Ovary (tissue), 9 donors: Measurements from ENCODE around the gene FLNB. TPM values are rescaled to one million over a fixed set of nuclear protein-coding genes. Genes with fewer than 3 reads are reported as not detected.

Experiments used
- DNase-seq, 5 donors: peaks; one replicate each; pipeline ENCODE4 v3.0.0-alpha.2; 2019 to 2020
- H3K27ac ChIP-seq, 2 donors: fragments of 200-600 bp; one replicate each; pipeline versions ENCODE4 v1.5.1 to v1.8.0; 2019 to 2022
- H3K27me3 ChIP-seq: fragments of 200-600 bp; one replicate; pipeline ENCODE4 v1.8.0; 2022
- H3K36me3 ChIP-seq: fragments of 200-600 bp; sonication (generic); one replicate; pipeline ENCODE4 v1.5.1; 2019
- H3K4me1 ChIP-seq: one replicate; pipeline ENCODE4 v1.8.1; 2013; ENCODE audit warnings: mild to moderate bottlenecking, moderate library complexity; ENCODE audit not compliant: insufficient read depth
- H3K4me3 ChIP-seq: fragments of 200-600 bp; sonication (generic); one replicate; pipeline ENCODE4 v1.5.1; 2017
- H3K9me3 ChIP-seq, 2 donors: fragments of 200-600 bp in 1 of 2; sonication (generic) in 1 of 2; one replicate each; pipeline versions ENCODE4 v1.5.1 to v1.8.1; 2013 to 2019; ENCODE audit warnings: mild to moderate bottlenecking in 1 of 2, moderate library complexity in 1 of 2
- EP300 ChIP-seq: sonication (generic); formaldehyde crosslinking; IDR thresholded peaks from one replicate; pipeline ENCODE4 v1.6.1; 2017; ENCODE audit warnings: antibody characterized with exemption
- POLR2A ChIP-seq: fragments of 450-650 bp; IDR thresholded peaks from one replicate; pipeline ENCODE4 v1.6.1; 2017; ENCODE audit warnings: antibody characterized with exemption, mild to moderate bottlenecking, moderate library complexity
- WGBS, 3 donors: extraction: QIAGEN DNeasy Blood & Tissue Kit in 1 of 3; methylation state at CpG; one replicate each; pipeline versions ENCODE4 v1.1.5 to v1.1.7; 2013 to 2017; 5-methylcytosine and 5-hydroxymethylcytosine counted together
- intact Hi-C, 4 donors: fragments of 100-400 bp; cut with DNase I; formaldehyde crosslinking; loops; one replicate each; pipeline versions ENCODE4 v1.11.0 to v1.15.1; 2022 to 2023
- polyA plus RNA-seq, 2 donors: library from polyadenylated mRNA; stranded (reverse); fragments of 200-250 nt in 1 of 2; fragments of 350-450 nt in 1 of 2; fragmentation: Illumina TruSeq in 1 of 2; extraction: RNeasy Lipid Tissue Mini Kit (QIAGEN cat#74804) in 1 of 2; gene quantifications; one replicate each; pipeline ENCODE4 v1.2.3, GENCODE V29; 2013 to 2014
- total RNA-seq, 7 donors: library from RNA; depleted of rRNA in 2 of 7; stranded (reverse); fragments of >200 nt in 2 of 7; fragmentation: NEBNext Ultra II Directional in 3 of 7; extraction: Animal tissue kit (Norgen Biotek cat#: 25700) in 3 of 7; gene quantifications; one replicate each; pipeline versions ENCODE4 v1.1.0 to v1.2.4, GENCODE V29; 2016 to 2023
- TF ChIP-seq, protein P1 (sequence below), 3 donors: fragments of 450-650 bp in 2 of 3; fragments of 200-600 bp in 1 of 3; IDR thresholded peaks; one replicate each; pipeline versions ENCODE4 v1.5.1 to v1.8.0; 2016 to 2022; ENCODE audit warnings: antibody characterized with exemption in 3 of 3, mild to moderate bottlenecking in 1 of 3
- donor health status: DM: no; HTN: no; CAD: no; lungs with moderate emphysema.
- donor health status: DM: no; HTN: no; CAD: no.
- donor health status: Bipolar disorder and iron deficiency.
- donor health status: DM: yes; HTN: yes; CAD: no.
- donor health status: DM: no; HTN: no; CAD: no.
- donor health status: DM: yes; HTN: yes; CAD: no.

FLNB gene
- total and polyA plus RNA-seq, 9 donors, result 51.9 to 190 (median 126) TPM

GRCh38 chr3:57978316-57978715 lies 29.9 kb upstream of the FLNB start:
- no peaks in the 10 kb centered on the region for H3K36me3 ChIP-seq
- no peaks in the 10 kb centered on the region for H3K27me3 ChIP-seq
- TF ChIP-seq POLR2A (no peak), EP300 (no peak)
- TF ChIP-seq, protein P1, sequence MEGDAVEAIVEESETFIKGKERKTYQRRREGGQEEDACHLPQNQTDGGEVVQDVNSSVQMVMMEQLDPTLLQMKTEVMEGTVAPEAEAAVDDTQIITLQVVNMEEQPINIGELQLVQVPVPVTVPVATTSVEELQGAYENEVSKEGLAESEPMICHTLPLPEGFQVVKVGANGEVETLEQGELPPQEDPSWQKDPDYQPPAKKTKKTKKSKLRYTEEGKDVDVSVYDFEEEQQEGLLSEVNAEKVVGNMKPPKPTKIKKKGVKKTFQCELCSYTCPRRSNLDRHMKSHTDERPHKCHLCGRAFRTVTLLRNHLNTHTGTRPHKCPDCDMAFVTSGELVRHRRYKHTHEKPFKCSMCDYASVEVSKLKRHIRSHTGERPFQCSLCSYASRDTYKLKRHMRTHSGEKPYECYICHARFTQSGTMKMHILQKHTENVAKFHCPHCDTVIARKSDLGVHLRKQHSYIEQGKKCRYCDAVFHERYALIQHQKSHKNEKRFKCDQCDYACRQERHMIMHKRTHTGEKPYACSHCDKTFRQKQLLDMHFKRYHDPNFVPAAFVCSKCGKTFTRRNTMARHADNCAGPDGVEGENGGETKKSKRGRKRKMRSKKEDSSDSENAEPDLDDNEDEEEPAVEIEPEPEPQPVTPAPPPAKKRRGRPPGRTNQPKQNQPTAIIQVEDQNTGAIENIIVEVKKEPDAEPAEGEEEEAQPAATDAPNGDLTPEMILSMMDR (IDR thresholded peaks at IDR 0.05), result no peak
- intact Hi-C loops, result no loop called here
- WGBS, 3 donors, result 66 to 74% (median 74%) methylated on average over 8 of the region's 8 CpGs
- no peaks in the 10 kb centered on the region for H3K9me3 ChIP-seq
- H3K27ac ChIP-seq, result no peak overlapping the region
- H3K4me3 ChIP-seq, result no peak overlapping the region
- H3K4me1 ChIP-seq, result no peaks in the 10 kb centered on the region
- no peak for DNase-seq

GRCh38 chr3:57980416-57980815 lies 27.8 kb upstream of the FLNB start:
- no peak for TF ChIP-seq EP300
- no peak for TF ChIP-seq POLR2A
- TF ChIP-seq, protein P1 (IDR thresholded peaks at IDR 0.05), result no peak
- no peak overlapping the region for H3K4me3 ChIP-seq
- intact Hi-C loops, result no loop called here
- H3K9me3 ChIP-seq, result no peaks in the 10 kb centered on the region
- no peaks in the 10 kb centered on the region for H3K27me3 ChIP-seq
- 86 to 95% (median 88%) methylated on average over 1 of the region's 1 CpG for WGBS, 3 donors
- DNase-seq, result no peak
- no peak overlapping the region for H3K27ac ChIP-seq
- no peaks in the 10 kb centered on the region for H3K36me3 ChIP-seq
- no peaks in the 10 kb centered on the region for H3K4me1 ChIP-seq

DNA sequence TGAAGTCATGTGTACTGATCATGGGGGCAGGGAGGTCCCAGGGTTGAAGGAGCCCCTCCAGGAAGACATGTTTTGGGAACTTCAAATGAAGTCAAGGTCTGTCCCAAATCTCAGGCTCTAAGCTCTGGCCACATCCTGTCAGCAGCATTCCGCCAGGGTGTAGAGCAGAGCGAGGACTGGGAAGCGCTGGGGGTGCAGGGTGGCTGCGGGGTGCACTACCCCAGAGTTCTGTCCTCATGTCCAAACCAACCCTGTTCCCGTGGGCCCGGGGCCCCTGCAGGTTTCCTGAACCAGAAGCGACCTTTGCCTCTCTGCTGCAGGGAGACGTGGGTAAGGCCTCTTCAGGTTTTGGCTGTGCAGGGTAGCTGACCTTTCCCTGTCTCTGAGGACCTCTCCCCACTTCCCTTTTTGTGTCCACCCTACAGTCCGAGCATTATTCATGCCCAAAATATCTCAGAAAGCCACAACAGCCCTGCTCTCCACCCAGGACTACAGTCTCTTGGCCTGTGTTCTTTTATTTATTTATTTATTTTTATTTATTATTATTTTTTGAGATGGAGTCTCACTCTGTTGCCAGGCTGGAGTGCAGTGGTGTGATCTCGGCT lies 26.6 kb upstream of the FLNB start:
- Histone ChIP-seq H3K4me1 (no peaks in the 10 kb centered on the region), H3K27ac (no peak overlapping the region), H3K36me3 (no peaks in the 10 kb centered on the region), H3K4me3 (no peak overlapping the region), H3K9me3 (no peaks in the 10 kb centered on the region), H3K27me3 (no peaks in the 10 kb centered on the region)
- WGBS, 3 donors, result 84 to 88% (median 85%) methylated on average over 10 of the region's 10 CpGs
- intact Hi-C loops, result no loop called here
- no peak for DNase-seq
- TF ChIP-seq, protein P1 (IDR thresholded peaks at IDR 0.05), result no peak
- no peak for TF ChIP-seq POLR2A
- TF ChIP-seq EP300, result no peak

- no peaks in the 10 kb centered on the region for H3K36me3 ChIP-seq
- H3K4me3 ChIP-seq, result no peak overlapping the region
- no peaks in the 10 kb centered on the region for H3K27me3 ChIP-seq
- H3K4me1 ChIP-seq, result no peaks in the 10 kb centered on the region
- intact Hi-C loops, result no loop called here
- 92 to 97% (median 95%) methylated on average over 9 of the region's 9 CpGs for WGBS, 3 donors
- no peak overlapping the region for H3K27ac ChIP-seq
- no peak for DNase-seq
- no peak for TF ChIP-seq EP300
- TF ChIP-seq, protein P1 (IDR thresholded peaks at IDR 0.05), result no peak
- no peak for TF ChIP-seq POLR2A
- no peaks in the 10 kb centered on the region for H3K9me3 ChIP-seq
Observed at GRCh38 chr3:57982561-57983243, 25.5 kb upstream of the FLNB start.
